ENCODE results near the gene TXNL4B.
A peak's percentile ranks its signal among the peaks of the same experiment; 100 is the strongest.

The TXNL4B gene

DNA sequence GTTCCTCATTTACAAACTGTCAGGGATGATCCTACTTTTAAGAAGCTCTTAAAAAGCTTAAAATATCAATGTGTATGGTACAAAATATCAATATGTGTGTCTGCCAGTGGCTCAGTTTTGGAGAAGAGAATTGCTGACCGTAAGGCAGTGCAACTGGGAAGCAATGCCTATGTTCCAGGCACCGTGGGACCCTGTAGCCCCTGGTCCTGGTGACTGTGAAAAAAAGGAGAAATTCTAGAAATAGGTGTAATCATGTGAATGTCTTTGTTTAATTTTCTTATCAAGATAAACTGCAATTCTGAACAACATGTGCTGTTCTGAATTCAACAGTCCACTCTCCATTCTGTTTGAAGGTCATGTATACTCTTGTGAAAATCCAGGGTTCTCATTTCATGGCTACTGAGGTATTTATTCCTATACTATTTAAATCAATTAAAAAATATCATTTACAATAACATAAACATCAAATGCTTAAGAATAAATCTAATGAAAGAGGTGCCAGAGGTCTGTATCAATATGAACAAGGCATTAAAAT, 48.5 kb downstream of the TXNL4B start:
- TF ChIP-seq, protein P1, sequence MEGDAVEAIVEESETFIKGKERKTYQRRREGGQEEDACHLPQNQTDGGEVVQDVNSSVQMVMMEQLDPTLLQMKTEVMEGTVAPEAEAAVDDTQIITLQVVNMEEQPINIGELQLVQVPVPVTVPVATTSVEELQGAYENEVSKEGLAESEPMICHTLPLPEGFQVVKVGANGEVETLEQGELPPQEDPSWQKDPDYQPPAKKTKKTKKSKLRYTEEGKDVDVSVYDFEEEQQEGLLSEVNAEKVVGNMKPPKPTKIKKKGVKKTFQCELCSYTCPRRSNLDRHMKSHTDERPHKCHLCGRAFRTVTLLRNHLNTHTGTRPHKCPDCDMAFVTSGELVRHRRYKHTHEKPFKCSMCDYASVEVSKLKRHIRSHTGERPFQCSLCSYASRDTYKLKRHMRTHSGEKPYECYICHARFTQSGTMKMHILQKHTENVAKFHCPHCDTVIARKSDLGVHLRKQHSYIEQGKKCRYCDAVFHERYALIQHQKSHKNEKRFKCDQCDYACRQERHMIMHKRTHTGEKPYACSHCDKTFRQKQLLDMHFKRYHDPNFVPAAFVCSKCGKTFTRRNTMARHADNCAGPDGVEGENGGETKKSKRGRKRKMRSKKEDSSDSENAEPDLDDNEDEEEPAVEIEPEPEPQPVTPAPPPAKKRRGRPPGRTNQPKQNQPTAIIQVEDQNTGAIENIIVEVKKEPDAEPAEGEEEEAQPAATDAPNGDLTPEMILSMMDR (IDR thresholded peaks at IDR 0.05; ENCODE audit: low read depth, low read length): no peak
- no peak overlapping the region for H3K4me3 ChIP-seq (replicated peaks in 1 of 2; ENCODE audit: low read depth in 2 of 2, low read length in 2 of 2)
- no peak for DNase-seq (ENCODE audit: low read depth in 2 of 2)

DNA sequence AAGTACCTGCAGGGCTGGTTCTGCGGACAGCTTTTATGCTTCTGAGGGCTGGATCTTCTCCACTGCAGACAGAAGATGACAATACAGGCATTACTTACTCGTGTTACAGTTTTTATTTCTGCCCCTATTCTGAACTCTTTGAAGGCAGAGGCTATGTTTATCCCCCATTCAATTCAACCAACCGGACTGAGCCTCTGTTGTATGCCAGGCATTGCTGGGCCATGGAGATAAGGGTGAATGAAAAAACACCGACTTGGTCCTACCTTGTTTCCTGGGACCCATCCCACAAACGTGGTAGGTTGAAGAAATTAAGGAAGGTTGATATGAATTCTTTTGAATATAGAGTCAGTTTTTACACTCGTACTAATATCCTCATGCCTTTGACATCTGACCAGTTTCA, 49.1 kb downstream of the TXNL4B start:
- TF ChIP-seq, protein P1 (IDR thresholded peaks at IDR 0.05; ENCODE audit: low read depth, low read length): no peak
- no peak for DNase-seq (ENCODE audit: low read depth in 2 of 2)
- H3K4me3 ChIP-seq (replicated peaks in 1 of 2; ENCODE audit: low read depth in 2 of 2, low read length in 2 of 2): no peak overlapping the region

DNA sequence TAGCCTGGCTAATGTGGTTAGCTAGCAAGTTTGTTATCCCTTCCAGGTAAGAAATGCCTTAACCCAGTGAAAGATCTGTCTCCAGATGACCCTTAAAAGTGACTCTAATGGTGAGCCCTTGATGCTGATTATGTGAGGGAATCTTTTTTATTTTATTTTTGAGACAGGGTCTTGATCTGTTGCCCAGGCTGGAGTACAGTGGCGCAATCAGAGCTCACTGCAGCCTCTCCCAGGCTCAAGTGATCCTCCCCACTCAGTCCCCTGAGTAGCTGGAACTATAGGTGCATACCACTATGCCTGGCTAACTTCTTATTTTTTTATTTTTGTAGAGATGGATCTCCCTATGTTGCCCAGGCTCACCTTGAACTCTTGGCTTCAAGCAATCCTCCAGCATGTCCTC, 49.9 kb downstream of the TXNL4B start:
- TF ChIP-seq, protein P1 (IDR thresholded peaks at IDR 0.05; ENCODE audit: low read depth, low read length): no peak
- H3K4me3 ChIP-seq (replicated peaks in 1 of 2; ENCODE audit: low read depth in 2 of 2, low read length in 2 of 2): no peak overlapping the region
- DNase-seq (ENCODE audit: low read depth in 2 of 2): no peak

DNA sequence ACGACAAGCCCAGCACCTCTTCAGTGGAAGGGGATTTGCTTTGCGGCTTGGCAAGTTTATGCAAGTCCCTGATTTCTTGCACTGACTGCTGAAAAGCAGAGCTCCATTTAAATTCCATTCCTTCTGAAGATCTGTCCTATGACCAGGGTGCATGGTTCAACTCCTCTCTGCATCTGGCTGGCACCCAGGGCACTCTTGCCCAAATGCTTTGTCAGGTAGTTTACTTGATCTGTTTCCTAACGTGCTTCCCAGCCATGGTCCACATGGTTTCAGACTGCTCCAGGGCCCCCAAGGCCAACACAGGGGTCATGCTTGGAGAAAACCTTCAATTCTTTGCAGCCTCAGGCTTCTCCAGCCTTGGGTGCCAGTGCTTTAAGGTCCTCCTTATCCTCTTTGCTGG, 50.4 kb downstream of the TXNL4B start:
- no peak for DNase-seq (ENCODE audit: low read depth in 2 of 2)
- TF ChIP-seq, protein P1 (IDR thresholded peaks at IDR 0.05; ENCODE audit: low read depth, low read length): no peak
- H3K4me3 ChIP-seq (replicated peaks in 1 of 2; ENCODE audit: low read depth in 2 of 2, low read length in 2 of 2): no peak overlapping the region

DNA sequence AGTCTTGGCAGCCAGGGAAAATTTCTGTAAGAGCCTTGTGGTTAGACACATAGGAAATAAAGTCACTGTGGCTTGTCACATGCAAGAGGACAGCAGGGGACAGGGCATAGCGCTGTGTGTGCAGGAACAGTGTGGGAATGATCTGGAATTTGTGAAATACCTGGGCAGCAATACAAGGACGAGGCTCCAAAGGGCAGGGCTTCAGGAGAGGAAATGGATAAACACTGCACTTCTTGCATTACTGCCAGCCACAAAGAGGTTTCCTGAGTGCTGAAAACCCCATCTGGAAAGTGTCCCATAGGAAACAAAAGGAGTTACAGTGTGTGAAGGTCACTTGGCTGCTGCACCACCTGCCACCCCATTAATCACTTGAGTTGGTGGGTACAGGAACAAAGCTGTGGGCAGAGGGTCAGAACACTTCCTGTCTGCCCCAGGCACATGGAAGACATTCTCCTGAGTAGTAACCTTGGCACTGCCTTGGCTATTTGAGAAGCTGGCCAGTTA, 51.2 kb downstream of the TXNL4B start:
- peak in 1 of 2 donors; percentile 16 for DNase-seq (ENCODE audit: low read depth in 2 of 2)
- TF ChIP-seq, protein P1 (IDR thresholded peaks at IDR 0.05; ENCODE audit: low read depth, low read length): no peak
- H3K4me3 ChIP-seq (replicated peaks in 1 of 2; ENCODE audit: low read depth in 2 of 2, low read length in 2 of 2): no peak overlapping the region

DNA sequence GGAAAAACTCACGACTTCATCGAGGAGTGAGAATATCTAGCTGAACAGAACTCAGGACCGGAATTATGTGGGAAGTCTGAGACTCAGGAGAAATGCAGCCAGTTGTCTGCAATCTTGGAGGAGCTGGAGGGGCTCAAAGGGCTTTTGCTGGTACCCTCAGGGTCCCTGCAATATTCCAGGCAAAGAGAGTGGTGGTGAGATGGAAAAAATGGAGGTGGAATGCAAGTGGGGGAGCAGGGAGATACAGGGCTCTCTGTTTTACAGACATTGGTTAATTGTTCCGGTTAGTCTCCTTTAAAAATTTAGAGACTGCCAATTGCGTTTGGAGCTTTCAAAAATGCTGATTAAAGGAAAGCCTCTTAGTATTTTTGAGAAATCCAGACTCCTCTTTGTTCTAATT, 57.3 kb downstream of the TXNL4B start:
- no peak overlapping the region for H3K4me3 ChIP-seq (replicated peaks in 1 of 2; ENCODE audit: low read depth in 2 of 2, low read length in 2 of 2)
- TF ChIP-seq, protein P1 (IDR thresholded peaks at IDR 0.05; ENCODE audit: low read depth, low read length): no peak
- no peak for DNase-seq (ENCODE audit: low read depth in 2 of 2)
